GM18526 (cell line): Measurements from ENCODE around the gene PKD1.

ENCODE experiments used
- POLR2A ChIP-seq: IDR thresholded peaks from 3 replicates; pipeline ENCODE4 v1.6.1; 2011; ENCODE audit not compliant: insufficient read length; ENCODE audit errors: extremely low read depth

Gene PKD1

DNA sequence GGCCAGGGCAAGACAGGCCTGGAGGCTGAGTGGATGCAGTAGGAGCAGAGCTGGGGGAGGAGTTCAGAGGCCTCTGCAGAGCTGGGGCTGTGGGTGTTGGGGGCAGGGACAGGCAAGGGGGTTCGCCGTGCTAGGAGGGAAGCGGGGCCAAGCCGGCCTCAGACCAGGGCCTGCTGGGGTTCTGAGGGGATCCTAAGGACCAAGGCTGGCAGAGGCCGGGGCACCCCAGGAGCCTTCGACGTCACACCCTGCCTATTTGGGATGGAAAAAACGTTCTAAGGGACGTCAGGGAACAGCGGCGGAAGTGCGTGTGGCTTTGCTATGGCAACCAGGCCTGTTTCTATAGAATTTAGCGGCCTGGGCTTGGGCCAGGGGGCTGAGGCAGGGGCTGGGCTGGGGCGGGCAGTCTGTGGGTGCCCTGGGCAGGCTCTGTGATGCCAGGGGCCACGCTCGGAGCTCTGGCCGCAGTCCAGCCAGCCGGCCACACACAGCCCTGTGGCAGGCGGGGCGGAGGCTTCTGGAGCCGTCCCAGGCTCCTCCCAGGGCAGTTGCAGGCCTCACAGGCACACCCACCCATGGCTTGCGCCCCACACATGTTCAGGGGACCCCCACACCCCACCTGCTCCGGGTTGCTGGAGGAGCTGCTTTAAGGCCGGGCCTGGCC is 23.6 kb upstream of the PKD1 start:
- TF ChIP-seq POLR2A: no peak

DNA sequence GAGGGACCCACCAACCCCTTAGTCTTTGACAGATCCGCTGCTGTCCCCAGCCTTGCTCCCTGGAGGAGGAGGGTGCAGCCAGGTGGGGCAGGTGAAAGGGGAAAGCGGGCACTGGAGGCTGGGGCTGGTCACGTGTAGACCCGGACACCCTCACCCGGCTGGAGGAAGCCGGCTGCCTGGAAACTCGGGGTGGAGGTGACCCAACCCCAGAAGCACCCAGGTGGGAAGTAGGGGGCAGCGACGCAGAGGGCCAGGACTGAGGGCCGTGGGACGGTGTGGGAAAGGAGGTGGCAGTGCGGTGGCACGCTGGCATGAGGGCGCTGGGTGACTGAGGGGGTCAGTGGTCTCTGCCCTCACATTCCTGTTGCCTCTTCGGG is 22.6 kb upstream of the PKD1 start:
- TF ChIP-seq POLR2A: no peak

DNA sequence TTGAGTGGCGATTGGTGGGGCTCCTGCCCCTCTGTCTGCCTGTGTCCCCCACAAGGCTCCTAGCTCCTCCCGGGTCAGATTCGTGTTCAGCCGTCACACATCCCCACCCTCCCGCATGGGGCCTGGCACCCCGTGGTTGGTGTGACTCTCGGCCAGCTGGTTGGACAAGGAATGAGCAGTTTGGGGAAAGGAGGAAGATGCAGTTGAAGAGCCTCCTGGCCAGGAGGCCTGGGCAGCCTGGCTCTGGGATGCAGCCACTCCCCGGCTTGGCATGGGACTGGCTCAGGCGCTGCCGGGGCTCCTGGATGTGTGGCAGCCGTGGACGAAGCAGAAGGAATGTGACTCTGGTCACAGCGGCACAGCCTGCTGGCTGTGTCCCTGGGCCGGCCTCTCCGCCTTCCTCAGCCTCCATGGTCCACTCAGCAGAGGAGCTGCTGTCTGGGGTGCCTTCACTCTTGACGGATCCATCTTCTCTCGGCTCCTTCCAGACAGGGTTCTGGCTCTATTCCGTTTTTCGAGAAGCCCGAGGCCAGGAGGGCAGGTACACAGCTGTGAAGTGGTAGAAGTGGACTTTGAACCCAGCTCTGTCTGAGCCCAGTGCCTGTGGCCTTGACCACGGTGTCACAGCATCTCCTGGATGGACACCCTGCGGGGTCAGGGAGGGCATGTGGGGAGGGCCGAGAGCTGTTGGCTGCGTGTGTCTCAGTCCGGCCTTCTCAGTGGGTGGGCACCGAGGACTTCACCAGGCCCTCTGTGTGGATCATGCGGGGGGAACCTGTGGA is 22.0 kb upstream of the PKD1 start:
- no peak for TF ChIP-seq POLR2A

DNA sequence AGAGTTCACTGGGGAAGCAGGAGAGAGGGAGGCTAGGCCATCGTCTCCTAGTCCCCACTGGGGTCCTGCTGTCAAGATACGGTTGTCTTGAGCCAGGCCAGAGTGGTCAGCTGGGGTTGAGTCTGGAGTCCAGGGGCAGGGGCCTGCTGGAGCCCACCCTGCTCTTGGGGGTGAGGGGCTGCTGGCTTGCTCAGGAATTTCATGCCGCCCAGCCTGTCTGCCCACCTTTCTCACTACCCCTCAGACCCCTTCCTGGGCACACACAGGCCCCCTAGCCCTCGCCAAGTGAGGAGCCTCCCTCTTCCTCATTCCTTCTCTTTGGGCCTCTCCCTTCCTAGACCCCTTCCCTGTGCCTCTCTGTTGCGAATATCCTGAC is 21.1 kb upstream of the PKD1 start:
- no peak for TF ChIP-seq POLR2A

DNA sequence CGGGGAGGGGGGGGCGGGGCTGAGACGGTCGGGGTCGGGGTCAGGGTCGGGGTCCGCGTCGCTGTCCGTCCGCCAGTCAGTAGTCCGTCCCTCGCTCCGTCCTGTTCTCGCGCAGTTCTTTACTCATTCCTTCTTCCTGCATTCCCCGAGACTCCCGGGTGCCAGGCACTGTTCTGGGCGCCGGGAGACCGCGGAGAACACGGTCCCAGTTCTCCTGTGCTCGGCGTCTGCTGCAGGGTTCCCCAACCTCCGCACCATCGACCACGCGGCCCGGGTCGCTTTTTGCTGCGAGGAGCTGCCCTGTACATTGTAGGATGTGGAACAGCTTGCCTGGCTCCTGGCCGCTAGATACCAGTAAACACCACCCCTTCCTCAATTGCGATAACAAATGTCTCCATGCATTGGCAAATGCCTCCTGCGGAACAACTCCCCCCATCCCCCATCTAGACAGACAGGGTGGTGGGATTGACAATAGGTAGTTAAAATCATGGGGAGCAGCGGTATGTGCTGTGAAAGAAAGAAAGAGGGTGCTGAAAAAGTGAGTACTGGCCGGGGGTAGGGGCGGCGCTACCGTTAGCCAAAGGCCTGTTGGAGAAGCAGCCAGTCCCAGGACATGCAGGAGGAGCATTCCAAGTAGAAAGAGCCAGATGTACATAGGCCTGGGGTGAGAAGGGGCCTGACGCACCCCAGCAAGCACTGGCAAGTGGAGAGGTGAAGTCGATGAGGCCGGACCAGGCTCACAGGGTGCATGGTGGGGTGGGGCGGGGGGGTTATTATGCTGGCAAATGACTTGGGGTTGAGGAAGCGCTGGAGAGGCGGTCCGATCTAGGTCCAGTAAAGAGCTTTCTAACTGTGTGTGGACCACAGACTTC is 20.5 kb upstream of the PKD1 start:
- TF ChIP-seq POLR2A: no peak

DNA sequence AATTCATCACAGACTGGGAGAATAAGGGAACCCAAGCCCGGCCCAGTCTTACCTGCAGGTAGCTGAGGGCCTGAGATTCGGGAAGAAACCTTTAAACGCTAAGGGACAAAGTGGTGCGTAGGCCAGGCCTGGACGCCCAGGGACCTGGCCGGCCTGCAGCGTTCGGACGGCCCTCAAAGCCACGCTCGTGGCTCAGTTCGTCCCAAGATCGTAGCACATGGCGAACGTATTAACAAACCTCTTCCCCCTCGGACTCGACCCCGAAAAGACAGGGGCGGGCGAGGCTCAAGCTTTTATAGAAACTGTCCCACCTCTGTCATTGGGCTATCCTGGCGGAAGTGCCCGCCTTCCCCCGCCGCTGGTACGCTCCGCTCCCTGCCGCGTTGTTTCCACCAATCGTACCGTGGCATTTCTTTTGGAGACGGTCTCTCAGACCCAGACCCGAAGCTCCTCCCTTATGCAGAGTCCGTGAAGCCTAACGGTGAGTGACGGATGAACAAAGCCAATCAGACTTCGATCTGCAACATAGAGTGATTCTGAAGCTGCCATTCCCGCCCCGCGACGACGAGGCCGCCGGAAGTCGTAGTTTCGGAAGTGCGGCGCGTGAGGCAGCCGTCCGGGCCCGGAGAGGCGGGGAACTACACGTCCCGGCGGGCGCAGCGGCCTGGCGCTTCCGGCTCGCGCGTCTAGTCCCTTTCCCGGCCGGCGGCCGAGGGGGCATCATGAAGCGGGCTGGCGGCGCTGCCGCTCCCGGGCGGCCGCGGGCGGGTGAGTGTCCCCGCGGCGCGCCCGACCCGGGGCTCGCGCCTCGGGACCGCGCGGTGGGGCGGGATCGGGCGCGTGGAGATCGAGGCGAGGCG is 19.6 kb upstream of the PKD1 start, which contains the start of gene TRAF7:
TSS of gene TRAF7 (plus strand) at position 692 of the 860 bp plus-strand sequence. CDS start 8,139 bp downstream, outside the sequence.
- TF ChIP-seq POLR2A: peak; percentile 100

DNA sequence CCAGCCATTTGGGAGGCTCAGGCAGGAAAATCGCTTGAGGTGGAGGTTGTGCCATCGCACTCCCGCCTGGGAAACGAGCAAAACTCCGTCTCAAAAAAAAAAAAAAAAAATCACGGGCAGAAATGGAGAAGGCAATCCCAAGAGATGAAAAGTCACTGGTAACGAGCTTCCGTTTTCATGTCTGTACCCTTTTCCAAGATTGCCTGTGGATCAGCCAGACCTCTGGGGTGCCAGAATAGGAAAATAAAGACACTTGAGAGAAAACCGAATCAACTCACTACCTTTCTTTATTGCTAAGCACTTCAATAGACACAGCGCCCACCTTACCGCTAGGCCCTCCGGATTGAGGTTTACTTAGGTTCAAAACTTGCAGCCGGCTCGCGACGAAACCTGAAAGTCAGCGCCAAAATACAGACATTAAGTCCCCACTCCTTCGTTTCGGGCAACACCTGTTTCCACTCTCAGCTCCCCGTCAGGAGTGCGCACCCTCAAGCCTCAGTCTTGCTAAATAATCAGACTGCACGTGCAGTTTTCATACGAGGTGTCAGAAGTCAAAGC is 18.9 kb upstream of the PKD1 start:
- no peak for TF ChIP-seq POLR2A

DNA sequence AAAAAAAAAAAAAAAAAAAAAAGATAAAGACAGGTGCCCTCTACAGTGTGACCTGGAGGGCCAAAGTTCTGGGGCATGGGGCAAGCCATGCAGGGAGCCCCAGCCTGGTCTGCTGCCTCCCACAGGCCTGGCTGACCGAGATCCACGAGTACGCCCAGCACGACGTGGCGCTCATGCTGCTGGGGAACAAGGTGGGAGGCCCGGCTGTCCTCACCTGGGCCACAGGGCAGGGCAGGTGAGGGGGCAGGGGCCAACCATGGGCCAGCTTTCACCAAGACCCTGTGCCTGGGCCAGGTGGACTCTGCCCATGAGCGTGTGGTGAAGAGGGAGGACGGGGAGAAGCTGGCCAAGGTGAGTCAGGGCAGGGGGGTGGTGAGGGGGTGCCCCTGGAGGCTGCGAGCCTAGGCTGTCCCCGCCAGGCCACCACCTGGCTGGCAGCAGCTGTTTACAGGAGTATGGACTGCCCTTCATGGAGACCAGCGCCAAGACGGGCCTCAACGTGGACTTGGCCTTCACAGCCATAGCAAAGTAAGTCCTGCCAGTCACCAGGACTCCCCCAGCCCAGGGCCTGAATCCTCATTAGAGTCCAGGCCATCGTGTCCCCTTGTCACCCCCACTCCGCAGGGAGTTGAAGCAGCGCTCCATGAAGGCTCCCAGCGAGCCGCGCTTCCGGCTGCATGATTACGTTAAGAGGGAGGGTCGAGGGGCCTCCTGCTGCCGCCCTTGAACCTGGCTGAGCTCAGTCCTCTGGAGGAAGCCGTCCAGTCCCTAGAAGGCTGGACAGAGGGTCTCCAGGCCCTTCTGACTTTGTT is 17.2 kb upstream of the PKD1 start:
- TF ChIP-seq POLR2A: peak; percentile 43

DNA sequence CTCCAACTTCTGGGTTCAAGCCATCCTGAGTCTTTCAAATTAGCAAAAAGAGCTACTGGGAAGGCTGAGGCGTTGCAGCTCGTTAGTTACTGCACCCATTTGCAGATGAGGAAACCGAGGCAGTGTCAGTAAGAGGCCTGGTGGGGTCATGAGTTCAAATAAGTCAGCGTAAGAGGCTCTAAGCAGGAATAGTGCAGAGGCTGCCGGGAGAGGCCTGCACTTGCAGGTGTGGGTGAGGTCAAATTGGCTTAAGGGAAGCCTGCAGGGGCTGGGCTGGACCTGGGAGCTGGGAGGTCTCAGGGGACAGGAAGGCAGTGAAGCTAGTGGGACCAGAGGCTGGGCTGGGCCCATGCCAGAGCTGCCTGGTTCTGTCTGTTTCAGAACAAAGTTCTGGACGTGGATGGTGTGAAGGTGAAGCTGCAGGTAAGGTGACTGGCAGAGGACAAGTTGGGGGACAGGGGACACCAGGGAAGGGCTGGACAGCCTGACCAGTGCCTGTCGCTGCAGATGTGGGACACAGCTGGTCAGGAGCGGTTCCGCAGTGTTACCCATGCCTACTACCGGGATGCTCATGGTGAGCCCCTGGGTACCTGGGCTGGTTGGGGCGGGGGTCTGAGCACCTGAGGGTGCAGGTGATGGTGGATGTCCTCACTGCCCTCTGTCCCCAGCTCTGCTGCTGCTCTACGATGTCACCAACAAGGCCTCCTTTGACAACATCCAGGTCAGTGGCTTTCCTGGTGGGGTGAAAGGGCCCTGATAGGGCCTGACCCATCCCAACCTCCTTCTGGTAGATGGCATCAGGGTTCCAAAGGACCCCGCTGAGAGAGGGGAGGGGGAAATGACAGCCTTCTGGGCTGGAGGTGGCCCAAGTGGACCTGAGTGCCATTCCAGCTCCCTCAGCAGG is 15.7 kb upstream of the PKD1 start:
- TF ChIP-seq POLR2A: peak; percentile 33

DNA sequence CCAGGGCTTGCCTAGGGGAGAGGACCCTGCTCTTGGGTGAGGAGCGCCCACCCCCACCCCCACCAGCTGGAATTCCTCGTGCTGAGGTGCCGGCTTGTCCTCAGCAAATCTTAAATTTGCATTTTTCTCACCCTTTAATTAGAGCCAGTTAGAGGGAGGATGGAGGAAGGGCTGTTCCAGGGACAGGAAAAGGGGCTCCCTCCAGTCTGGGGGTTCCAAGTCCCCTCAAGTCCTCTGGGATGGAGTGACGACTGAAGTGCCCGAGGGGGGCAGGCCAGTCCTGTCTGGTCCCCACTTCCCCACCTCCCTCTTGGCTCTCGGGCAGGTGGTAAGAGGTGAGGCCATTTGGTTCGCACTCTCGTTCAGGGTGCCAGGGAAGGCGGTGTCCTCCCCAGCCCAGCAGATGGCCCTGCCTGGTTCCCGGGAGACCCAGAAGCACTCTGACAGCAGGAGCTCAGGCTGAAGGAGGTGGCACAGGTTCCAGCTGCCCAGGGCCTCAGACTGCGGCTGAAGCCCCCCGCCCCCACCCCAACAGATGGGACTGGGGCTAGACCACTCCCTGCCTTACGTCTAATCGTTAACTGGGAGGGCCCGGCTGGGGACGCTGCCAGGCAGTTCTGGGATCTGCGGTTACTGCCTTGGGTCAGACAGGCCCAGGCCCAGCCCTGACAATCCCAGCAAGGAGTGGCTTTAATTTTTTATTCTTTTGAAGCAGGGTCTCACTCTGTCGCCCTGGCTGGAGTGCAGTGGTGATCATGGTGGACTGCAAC is 14.9 kb upstream of the PKD1 start:
- peak; percentile 35 for TF ChIP-seq POLR2A

DNA sequence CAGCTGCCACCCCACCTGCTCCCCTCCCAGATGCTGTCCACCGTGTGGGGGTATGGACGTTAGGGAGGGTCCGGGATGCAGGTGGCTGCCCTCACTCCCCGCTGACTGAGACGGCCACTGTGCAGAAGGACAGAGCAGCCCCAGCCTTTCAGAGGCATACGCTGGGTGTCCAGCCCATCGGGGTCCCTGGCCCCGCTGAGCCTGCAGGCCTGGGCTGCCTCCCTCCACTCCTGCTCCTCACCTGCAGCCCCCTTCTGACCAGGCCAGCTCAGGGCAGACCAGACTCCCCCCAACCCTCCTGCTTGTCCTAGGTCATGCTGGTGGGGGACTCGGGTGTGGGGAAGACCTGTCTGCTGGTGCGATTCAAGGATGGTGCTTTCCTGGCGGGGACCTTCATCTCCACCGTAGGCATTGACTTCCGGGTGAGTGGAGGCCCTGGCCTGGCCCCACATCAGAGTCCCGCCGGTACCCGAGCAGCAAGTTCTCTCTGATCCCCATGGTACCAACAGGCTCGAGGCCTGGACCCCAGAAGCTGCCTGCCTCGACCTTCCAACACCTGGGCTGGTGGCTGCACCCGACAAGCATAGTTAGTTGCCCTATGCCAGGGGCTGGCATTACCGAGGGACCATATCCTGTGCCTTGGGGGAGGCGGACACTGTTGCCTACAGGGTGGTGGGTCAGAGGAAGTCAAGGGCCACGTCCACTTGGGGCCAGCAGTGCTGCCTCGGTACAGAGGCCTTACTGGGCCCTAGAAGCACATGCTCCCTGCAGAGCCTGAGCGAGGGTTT is 14.1 kb upstream of the PKD1 start:
- TF ChIP-seq POLR2A: peak; percentile 23
